ENCODE measurements around the gene ETV7.

ETV7 gene

DNA sequence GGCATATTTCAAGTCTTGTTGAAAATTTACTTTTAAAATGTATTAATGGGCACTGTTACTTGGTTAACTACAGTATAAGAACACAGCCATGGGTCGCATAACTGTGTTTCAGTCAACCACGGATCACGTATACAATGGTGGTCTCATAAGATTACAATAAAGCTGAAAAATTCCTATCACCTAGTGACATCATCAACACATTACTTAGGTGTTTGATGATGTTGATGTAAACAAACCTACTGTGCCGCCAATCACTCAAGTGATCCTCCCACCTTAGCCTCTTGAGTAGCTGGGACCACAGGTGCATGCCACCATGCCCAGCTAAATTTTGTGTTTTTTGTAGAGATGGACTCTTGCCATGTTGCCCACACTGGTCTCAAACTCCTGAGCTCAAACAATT is 16.7 kb upstream of the ETV7 start:
- Histone ChIP-seq H3K4me1 (ENCODE audit: insufficient read depth, insufficient read length) (no peaks in the 10 kb centered on the region), H3K9ac (ENCODE audit: insufficient read length, low read depth) (no peak overlapping the region), H3K36me3 (ENCODE audit: insufficient read depth, insufficient read length, low read length) (no peaks in the 10 kb centered on the region), H3K9me3 (ENCODE audit: insufficient read depth, low read length) (no peaks in the 10 kb centered on the region), H3K27me3 (ENCODE audit: insufficient read depth, insufficient read length) (no peaks in the 10 kb centered on the region), H3K4me3 (ENCODE audit: insufficient read length, low read depth) (no peak overlapping the region)
- no peak for TF ChIP-seq YY1 (IDR thresholded peaks at IDR 0.05; ENCODE audit: insufficient read depth, insufficient read length)
- no peak for TF ChIP-seq SUZ12 (IDR thresholded peaks at IDR 0.05; ENCODE audit: extremely low read depth, insufficient read depth, insufficient read length)
- TF ChIP-seq ZNF274 (IDR thresholded peaks at IDR 0.05; ENCODE audit: low read depth, low read length), result no peak
- no peak for DNase-seq (ENCODE audit: low read depth, low spot score)

GRCh38 chr6:36402481-36402880 is 15.0 kb upstream of the ETV7 start:
- no peak for DNase-seq (ENCODE audit: low read depth, low spot score)
- Histone ChIP-seq H3K4me3 (ENCODE audit: insufficient read length, low read depth) (no peak overlapping the region), H3K4me1 (ENCODE audit: insufficient read depth, insufficient read length) (no peaks in the 10 kb centered on the region), H3K9me3 (ENCODE audit: insufficient read depth, low read length) (no peaks in the 10 kb centered on the region), H3K9ac (ENCODE audit: insufficient read length, low read depth) (no peak overlapping the region), H3K27me3 (ENCODE audit: insufficient read depth, insufficient read length) (no peaks in the 10 kb centered on the region), H3K36me3 (ENCODE audit: insufficient read depth, insufficient read length, low read length) (no peaks in the 10 kb centered on the region)
- TF ChIP-seq YY1 (IDR thresholded peaks at IDR 0.05; ENCODE audit: insufficient read depth, insufficient read length), result no peak
- TF ChIP-seq SUZ12 (IDR thresholded peaks at IDR 0.05; ENCODE audit: extremely low read depth, insufficient read depth, insufficient read length), result no peak
- TF ChIP-seq ZNF274 (IDR thresholded peaks at IDR 0.05; ENCODE audit: low read depth, low read length), result no peak

GRCh38 chr6:36399970-36400369 is 12.5 kb upstream of the ETV7 start:
- no peaks in the 10 kb centered on the region for H3K9me3 ChIP-seq (ENCODE audit: insufficient read depth, low read length)
- H3K4me3 ChIP-seq (ENCODE audit: insufficient read length, low read depth), result no peak overlapping the region
- no peak overlapping the region for H3K9ac ChIP-seq (ENCODE audit: insufficient read length, low read depth)
- DNase-seq (ENCODE audit: low read depth, low spot score), result no peak
- no peaks in the 10 kb centered on the region for H3K36me3 ChIP-seq (ENCODE audit: insufficient read depth, insufficient read length, low read length)
- no peaks in the 10 kb centered on the region for H3K4me1 ChIP-seq (ENCODE audit: insufficient read depth, insufficient read length)
- TF ChIP-seq YY1 (IDR thresholded peaks at IDR 0.05; ENCODE audit: insufficient read depth, insufficient read length) (no peak), ZNF274 (IDR thresholded peaks at IDR 0.05; ENCODE audit: low read depth, low read length) (no peak), SUZ12 (IDR thresholded peaks at IDR 0.05; ENCODE audit: extremely low read depth, insufficient read depth, insufficient read length) (no peak)
- no peaks in the 10 kb centered on the region for H3K27me3 ChIP-seq (ENCODE audit: insufficient read depth, insufficient read length)

DNA sequence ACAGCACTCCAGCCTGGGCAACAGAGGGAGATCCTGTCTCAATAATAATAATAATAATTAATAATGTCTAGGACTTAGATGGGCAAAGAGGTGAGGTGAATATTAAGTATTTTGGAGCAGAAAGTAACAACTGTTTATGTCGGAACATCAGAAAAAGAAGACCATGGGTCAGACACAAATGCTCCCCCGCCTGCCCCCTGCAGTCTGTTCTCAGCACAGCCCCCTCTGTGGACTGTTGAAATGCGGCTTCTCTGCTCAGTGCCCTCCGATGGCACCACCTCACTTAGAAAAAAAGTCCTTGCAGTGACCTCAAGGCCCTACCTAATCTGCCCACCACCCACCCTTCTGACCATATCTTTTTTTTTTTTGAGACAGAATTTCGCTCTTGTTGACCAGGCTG is 5.2 kb upstream of the ETV7 start:
- Histone ChIP-seq H3K9me3 (ENCODE audit: insufficient read depth, low read length) (no peaks in the 10 kb centered on the region), H3K9ac (ENCODE audit: insufficient read length, low read depth) (no peak overlapping the region), H3K36me3 (ENCODE audit: insufficient read depth, insufficient read length, low read length) (no peaks in the 10 kb centered on the region), H3K4me3 (ENCODE audit: insufficient read length, low read depth) (no peak overlapping the region), H3K4me1 (ENCODE audit: insufficient read depth, insufficient read length) (no peaks in the 10 kb centered on the region), H3K27me3 (ENCODE audit: insufficient read depth, insufficient read length) (peaks cover 25% of the 10 kb centered on the region)
- no peak for TF ChIP-seq ZNF274 (IDR thresholded peaks at IDR 0.05; ENCODE audit: low read depth, low read length)
- TF ChIP-seq SUZ12 (IDR thresholded peaks at IDR 0.05; ENCODE audit: extremely low read depth, insufficient read depth, insufficient read length), result no peak
- TF ChIP-seq YY1 (IDR thresholded peaks at IDR 0.05; ENCODE audit: insufficient read depth, insufficient read length), result no peak
- DNase-seq (ENCODE audit: low read depth, low spot score), result no peak

DNA sequence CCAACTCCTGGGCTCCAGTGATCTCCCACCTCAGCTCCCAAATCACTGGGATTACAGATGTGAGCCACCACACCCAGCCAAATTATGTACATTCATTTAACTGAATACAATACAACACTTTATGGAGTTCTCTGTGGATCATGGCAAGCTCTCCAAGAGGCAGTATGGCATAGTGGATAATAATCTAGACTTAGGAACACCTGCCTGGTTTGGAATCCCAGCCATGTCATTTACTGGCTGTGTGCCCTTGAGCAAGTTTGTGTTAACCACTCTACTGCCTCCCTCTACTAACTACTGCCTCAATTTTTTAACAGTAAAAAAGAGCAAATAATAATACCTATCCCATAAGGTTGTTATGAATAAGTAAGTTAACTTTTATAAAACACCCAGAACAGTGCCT is 1.9 kb upstream of the ETV7 start:
- Histone ChIP-seq H3K9ac (ENCODE audit: insufficient read length, low read depth) (no peak overlapping the region), H3K27me3 (ENCODE audit: insufficient read depth, insufficient read length) (peaks cover 50% of the 10 kb centered on the region), H3K9me3 (ENCODE audit: insufficient read depth, low read length) (no peaks in the 10 kb centered on the region), H3K4me1 (ENCODE audit: insufficient read depth, insufficient read length) (no peaks in the 10 kb centered on the region), H3K36me3 (ENCODE audit: insufficient read depth, insufficient read length, low read length) (no peaks in the 10 kb centered on the region), H3K4me3 (ENCODE audit: insufficient read length, low read depth) (no peak overlapping the region)
- no peak for DNase-seq (ENCODE audit: low read depth, low spot score)
- no peak for TF ChIP-seq SUZ12 (IDR thresholded peaks at IDR 0.05; ENCODE audit: extremely low read depth, insufficient read depth, insufficient read length)
- TF ChIP-seq ZNF274 (IDR thresholded peaks at IDR 0.05; ENCODE audit: low read depth, low read length), result no peak
- no peak for TF ChIP-seq YY1 (IDR thresholded peaks at IDR 0.05; ENCODE audit: insufficient read depth, insufficient read length)

- no peak for DNase-seq (ENCODE audit: low read depth, low spot score)
- Histone ChIP-seq H3K27me3 (ENCODE audit: insufficient read depth, insufficient read length) (peaks cover 54% of the 10 kb centered on the region), H3K4me1 (ENCODE audit: insufficient read depth, insufficient read length) (no peaks in the 10 kb centered on the region), H3K9me3 (ENCODE audit: insufficient read depth, low read length) (no peaks in the 10 kb centered on the region), H3K9ac (ENCODE audit: insufficient read length, low read depth) (peak overlapping the region; percentile 67), H3K36me3 (ENCODE audit: insufficient read depth, insufficient read length, low read length) (no peaks in the 10 kb centered on the region), H3K4me3 (ENCODE audit: insufficient read length, low read depth) (peak overlapping the region; percentile 50)
- no peak for TF ChIP-seq SUZ12 (IDR thresholded peaks at IDR 0.05; ENCODE audit: extremely low read depth, insufficient read depth, insufficient read length)
- TF ChIP-seq YY1 (IDR thresholded peaks at IDR 0.05; ENCODE audit: insufficient read depth, insufficient read length), result no peak
- no peak for TF ChIP-seq ZNF274 (IDR thresholded peaks at IDR 0.05; ENCODE audit: low read depth, low read length)
Measured at GRCh38 chr6:36386495-36387439, 702 bp downstream of the ETV7 start.

DNA sequence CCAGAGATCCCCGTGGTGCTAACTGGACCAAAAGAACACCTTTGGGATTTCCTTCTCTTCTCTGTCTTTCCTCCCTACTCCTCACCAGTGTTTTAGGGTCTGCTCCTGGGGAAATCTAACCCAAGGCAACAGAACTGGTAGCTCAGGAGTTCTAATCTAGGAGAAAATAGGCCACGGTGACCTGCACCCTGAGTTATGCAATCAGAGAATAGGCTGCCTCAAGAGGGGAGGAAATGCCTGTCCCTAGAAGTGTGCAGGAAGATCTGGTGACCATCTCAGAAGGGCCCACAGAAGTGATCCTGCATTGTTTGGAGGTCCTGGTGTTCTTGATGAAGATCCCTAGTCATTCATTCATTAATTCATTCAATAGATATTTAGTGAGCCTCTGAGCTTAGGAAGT is 3.4 kb downstream of the ETV7 start:
- Histone ChIP-seq H3K36me3 (ENCODE audit: insufficient read depth, insufficient read length, low read length) (no peaks in the 10 kb centered on the region), H3K9me3 (ENCODE audit: insufficient read depth, low read length) (no peaks in the 10 kb centered on the region), H3K27me3 (ENCODE audit: insufficient read depth, insufficient read length) (peaks cover 43% of the 10 kb centered on the region), H3K4me1 (ENCODE audit: insufficient read depth, insufficient read length) (no peaks in the 10 kb centered on the region), H3K9ac (ENCODE audit: insufficient read length, low read depth) (no peak overlapping the region), H3K4me3 (ENCODE audit: insufficient read length, low read depth) (no peak overlapping the region)
- TF ChIP-seq YY1 (IDR thresholded peaks at IDR 0.05; ENCODE audit: insufficient read depth, insufficient read length), result no peak
- no peak for TF ChIP-seq SUZ12 (IDR thresholded peaks at IDR 0.05; ENCODE audit: extremely low read depth, insufficient read depth, insufficient read length)
- no peak for TF ChIP-seq ZNF274 (IDR thresholded peaks at IDR 0.05; ENCODE audit: low read depth, low read length)
- no peak for DNase-seq (ENCODE audit: low read depth, low spot score)
